HEK293 (cell line): Measurements from ENCODE around the gene ZBTB39.

ENCODE experiments used
- CTCF ChIP-seq: fragments of 450-650 bp; formaldehyde crosslinking; IDR thresholded peaks from 2 replicates; pipeline ENCODE4 v1.5.1; 2016; ENCODE audit warnings: missing biosample characterization, missing genetic modification characterization
- ZNF843 ChIP-seq: fragments of 450-650 bp; formaldehyde crosslinking; IDR thresholded peaks from 2 replicates; pipeline ENCODE4 v1.5.1; 2016; ENCODE audit warnings: missing biosample characterization, missing genetic modification characterization

- TF ChIP-seq ZNF843 (tag by site-specific recombination) = no peak
- TF ChIP-seq CTCF = no peak
These were observed 6.0 kb downstream of the ZBTB39 start for GRCh38 chr12:57000393-57000792.
